A549 (cell line): ENCODE measurements around the gene DHX15. TPM values are rescaled to one million over a fixed set of nuclear protein-coding genes. Genes with fewer than 3 reads are reported as not detected.

Experiments
- ATAC-seq, 2 experiments: fragments of 200-7000 bp in 1 of 2; fragments of >200 bp in 1 of 2; cut with Nextera tagmentation in 1 of 2; cut with Tn5 transposase in 1 of 2; 3 replicates each; pipeline versions ENCODE4 v1.8.0 to v1.9.1; 2018 to 2020; ENCODE audit warnings: mild to moderate bottlenecking in 1 of 2, moderate library complexity in 1 of 2
- CTCF ChIA-PET: fragments of 300-600 bp; sonication (Branson Sonifier 250); formaldehyde crosslinking; extraction: SDS; loops from one replicate; lab custom pipeline; 2021; ENCODE audit warnings: antibody characterized with exemption, inconsistent platforms; lab: Yijun Ruan, JAX
- POLR2A ChIA-PET: fragments of 350-600 bp; formaldehyde crosslinking; extraction: SDS; loops from one replicate; lab custom pipeline; 2021; ENCODE audit warnings: antibody characterized with exemption, inconsistent platforms; lab: Yijun Ruan, JAX
- DNase-seq, 2 experiments: peaks; one replicate each; pipeline versions ENCODE4 v3.0.0 to v3.0.0-alpha.2; 2011 to 2016; ENCODE audit warnings: low read depth in 1 of 2, low spot score in 1 of 2
- FAIRE-seq: peaks from 2 replicates; lab custom pipeline; 2011; peaks lifted over from hg19 to GRCh38; lab: Jason Lieb, UNC
- H3K27ac ChIP-seq, 2 experiments: fragments of >200 bp; sonication (Bioruptor Twin); formaldehyde crosslinking; 3 replicates each; pipeline ENCODE4 v1.5.1; 2016 to 2017
- H3K4me1 ChIP-seq: fragments of >200 bp; sonication (Bioruptor Twin); formaldehyde crosslinking; 3 replicates; pipeline ENCODE4 v1.6.1; 2016
- H3K4me2 ChIP-seq: fragments of >200 bp; sonication (Bioruptor Twin); formaldehyde crosslinking; 3 replicates; pipeline ENCODE4 v1.6.1; 2016
- H3K4me3 ChIP-seq: fragments of >200 bp; sonication (Bioruptor Twin); formaldehyde crosslinking; 3 replicates; pipeline ENCODE4 v1.5.1; 2016
- H3K9me3 ChIP-seq: fragments of >200 bp; sonication (Bioruptor Twin); formaldehyde crosslinking; 3 replicates; pipeline ENCODE4 v1.6.1; 2016
- CBX2 ChIP-seq: fragments of 200-600 bp; sonication (generic); IDR thresholded peaks from 2 replicates; pipeline ENCODE4 v1.6.1; 2016; ENCODE audit warnings: low read depth, mild to moderate bottlenecking, borderline replicate concordance
- CBX8 ChIP-seq: fragments of 200-600 bp; sonication (generic); IDR thresholded peaks from 2 replicates; pipeline ENCODE4 v1.6.1; 2016
- CEBPB ChIP-seq, 2 experiments: fragments of >200 bp in 1 of 2; sonication (Bioruptor Twin) in 1 of 2; formaldehyde crosslinking in 1 of 2; IDR thresholded peaks; 2 replicates each; pipeline ENCODE4 v1.6.1; 2012 to 2016
- CHD4 ChIP-seq: fragments of 200-600 bp; sonication (generic); IDR thresholded peaks from 2 replicates; pipeline ENCODE4 v1.6.1; 2016; ENCODE audit warnings: antibody characterized with exemption, mild to moderate bottlenecking, borderline replicate concordance
- E2F6 ChIP-seq: IDR thresholded peaks from 2 replicates; pipeline ENCODE4 v1.6.1; 2012; ENCODE audit warnings: low read depth, borderline replicate concordance
- EHF ChIP-seq: fragments of 250-450 bp; sonication (Bioruptor Pico); IDR thresholded peaks from 2 replicates; pipeline ENCODE4 v1.5.0; 2020; ENCODE audit warnings: mild to moderate bottlenecking
- FOSB ChIP-seq: fragments of 250-450 bp; sonication (Bioruptor Pico); IDR thresholded peaks from 2 replicates; pipeline ENCODE4 v1.5.0; 2020; ENCODE audit warnings: mild to moderate bottlenecking, moderate library complexity
- HDAC2 ChIP-seq: fragments of 200-600 bp; sonication (generic); IDR thresholded peaks from 2 replicates; pipeline ENCODE4 v1.6.1; 2016
- HES2 ChIP-seq: fragments of >200 bp; sonication (Bioruptor Twin); formaldehyde crosslinking; IDR thresholded peaks from 2 replicates; pipeline ENCODE4 v1.6.1; 2016
- HEYL ChIP-seq: fragments of 250-450 bp; sonication (Bioruptor Pico); IDR thresholded peaks from 2 replicates; pipeline ENCODE4 v1.8.0; 2021; ENCODE audit warnings: mild to moderate bottlenecking, moderate library complexity
- HMGXB4 ChIP-seq: fragments of 250-450 bp; sonication (Bioruptor Pico); IDR thresholded peaks from 2 replicates; pipeline ENCODE4 v1.5.0; 2021; ENCODE audit warnings: mild to moderate bottlenecking, moderate library complexity, borderline replicate concordance
- JUN ChIP-seq, 2 experiments: fragments of >200 bp; sonication (Bioruptor Twin); formaldehyde crosslinking; IDR thresholded peaks; 2 replicates in 1 of 2; 3 replicates in 1 of 2; pipeline ENCODE4 v1.6.1; 2016 to 2017
- JUNB ChIP-seq: fragments of >200 bp; sonication (Bioruptor Twin); formaldehyde crosslinking; IDR thresholded peaks from 2 replicates; pipeline ENCODE4 v1.6.1; 2016
- MAX ChIP-seq: IDR thresholded peaks from 2 replicates; pipeline ENCODE4 v1.6.1; 2012
- MAZ ChIP-seq: fragments of 150-350 bp; IDR thresholded peaks from 2 replicates; pipeline ENCODE4 v1.6.1; 2014; ENCODE audit warnings: antibody characterized with exemption, low read depth, low read length, borderline replicate concordance
- NFE2L2 ChIP-seq: fragments of 150-350 bp; conservative IDR thresholded peaks from 2 replicates; pipeline ENCODE4 v1.6.1; 2014; ENCODE audit warnings: low read length
- POLR2AphosphoS2 ChIP-seq: conservative IDR thresholded peaks from 2 replicates; pipeline ENCODE4 v1.6.1; 2012; ENCODE audit warnings: low read length, improper control_type of control experiment, inconsistent platforms
- RCOR1 ChIP-seq: fragments of 150-350 bp; IDR thresholded peaks from 2 replicates; pipeline ENCODE4 v1.6.1; 2014; ENCODE audit warnings: antibody characterized with exemption, low read length, low read depth
- REST ChIP-seq: fragments of 200-600 bp; sonication (generic); IDR thresholded peaks from 2 replicates; pipeline ENCODE4 v1.6.1; 2016; ENCODE audit warnings: antibody characterized with exemption, mild to moderate bottlenecking, moderate library complexity
- RNF2 ChIP-seq: fragments of 200-600 bp; sonication (generic); IDR thresholded peaks from 2 replicates; pipeline ENCODE4 v1.6.1; 2016; ENCODE audit warnings: low read depth, mild to moderate bottlenecking, antibody characterized with exemption, moderate library complexity, borderline replicate concordance
- SMC3 ChIP-seq: fragments of >200 bp; sonication (Bioruptor Twin); formaldehyde crosslinking; IDR thresholded peaks from 3 replicates; pipeline ENCODE4 v1.6.1; 2018; ENCODE audit warnings: inconsistent platforms
- SREBF2 ChIP-seq: fragments of 450-650 bp; IDR thresholded peaks from 2 replicates; pipeline ENCODE4 v1.6.1; 2014; ENCODE audit warnings: mild to moderate bottlenecking, moderate library complexity
- TFCP2L1 ChIP-seq: fragments of 250-450 bp; sonication (Bioruptor Pico); IDR thresholded peaks from 2 replicates; pipeline ENCODE4 v1.5.0; 2021; ENCODE audit warnings: mild to moderate bottlenecking
- TP53 ChIP-seq: fragments of 250-450 bp; sonication (Bioruptor Pico); IDR thresholded peaks from 2 replicates; pipeline ENCODE4 v1.5.0; 2021; ENCODE audit warnings: mild to moderate bottlenecking, moderate library complexity
- ZC3H11A ChIP-seq: fragments of 450-650 bp; IDR thresholded peaks from 2 replicates; pipeline ENCODE4 v1.6.1; 2014; ENCODE audit warnings: antibody characterized with exemption, mild to moderate bottlenecking
- ZFP36 ChIP-seq: fragments of 450-650 bp; IDR thresholded peaks from 2 replicates; pipeline ENCODE4 v1.6.1; 2014; ENCODE audit warnings: borderline replicate concordance; ENCODE audit not compliant: partially characterized antibody
- ZNF302 ChIP-seq: fragments of 250-450 bp; sonication (Bioruptor Pico); IDR thresholded peaks from 2 replicates; pipeline ENCODE4 v1.9.0; 2021; ENCODE audit warnings: inconsistent platforms, mild to moderate bottlenecking, moderate library complexity
- ZSCAN20 ChIP-seq: fragments of 250-450 bp; sonication (Bioruptor Pico); IDR thresholded peaks from 2 replicates; pipeline ENCODE4 v1.8.0; 2022; ENCODE audit warnings: mild to moderate bottlenecking, moderate library complexity
- WGBS: methylation state at CpG from one replicate; pipeline ENCODE4 v1.1.6; 2017; ENCODE audit errors: missing lambda C conversion rate; 5-methylcytosine and 5-hydroxymethylcytosine counted together
- polyA plus RNA-seq, 4 experiments: library from polyadenylated mRNA; depleted of rRNA in 3 of 4; stranded (reverse); fragments of >200 nt; fragmentation: RNase III in 1 of 4; extraction: RNeasy Plus Mini Kit Qiagen cat#74134 plus additional on column Dnase treatment in 1 of 4; gene quantifications; 2 replicates in 3 of 4; 3 replicates in 1 of 4; pipeline ENCODE4 v1.2.3, GENCODE V29; 2011 to 2017

Gene DHX15
- polyA plus RNA-seq, 2 of the 4 experiments (the other 2 are of a cell fraction) = 154 to 189 TPM

GRCh38 chr4:24496597-24496996, 87.8 kb downstream of the DHX15 start:
- 44% methylated on average over 6 of the region's 6 CpGs for WGBS
- ChIA-PET POLR2A (no interaction called here), CTCF (no interaction called here)
- TF ChIP-seq HEYL (CRISPR knock-in tag) (no peak), HDAC2 (no peak), ZFP36 (no peak), SMC3 (no peak), NFE2L2 (no peak), EHF (CRISPR knock-in tag) (no peak), CHD4 (no peak), POLR2AphosphoS2 (no peak), FOSB (CRISPR knock-in tag) (no peak), RNF2 (no peak), CEBPB (IDR thresholded peaks at IDR 0.05) (no peak), ZC3H11A (no peak), CBX2 (no peak), JUNB (no peak)
- TF ChIP-seq, all 56 proteins: peak for 0
- Histone ChIP-seq H3K9me3 (no peaks in the 10 kb centered on the region), H3K4me2 (no peak overlapping the region), H3K4me3 (no peak overlapping the region), H3K4me1 (no peaks in the 10 kb centered on the region), H3K27ac (no peak overlapping the region)
- DNase-seq = no peak
- no peak for FAIRE-seq
- ATAC-seq = no peak

- CTCF ChIA-PET = no interaction called here
- DNase-seq = no peak
- TF ChIP-seq RNF2 (no peak), SMC3 (no peak), HES2 (no peak), RCOR1 (no peak), TFCP2L1 (CRISPR knock-in tag) (no peak), E2F6 (no peak), ZSCAN20 (CRISPR knock-in tag) (no peak), HDAC2 (no peak), TP53 (CRISPR knock-in tag) (no peak), CEBPB (IDR thresholded peaks at IDR 0.05) (no peak), REST (no peak), ZNF302 (CRISPR knock-in tag) (no peak), HMGXB4 (CRISPR knock-in tag) (no peak), JUNB (no peak), CBX8 (no peak), JUN (IDR thresholded peaks at IDR 0.05) (no peak), MAX (no peak), MAZ (no peak), SREBF2 (no peak)
- POLR2A ChIA-PET = no interaction called here
- Histone ChIP-seq H3K9me3 (no peaks in the 10 kb centered on the region), H3K4me1 (no peaks in the 10 kb centered on the region), H3K4me3 (no peak overlapping the region), H3K27ac (no peak overlapping the region), H3K4me2 (no peak overlapping the region)
- no peak for ATAC-seq
- no peak for FAIRE-seq
- 81% methylated on average over 1 of the region's 1 CpG for WGBS
These were observed 89.0 kb downstream of the DHX15 start for GRCh38 chr4:24495388-24495787.
